WTC11 (cell line): ENCODE data around the gene IL9.

Experiments used
- NR2C2 ChIP-seq: sonication (generic); formaldehyde crosslinking; IDR thresholded peaks from 2 replicates; pipeline ENCODE4 v1.8.0; 2022; ENCODE audit warnings: mild to moderate bottlenecking, missing genetic modification reagents
- PREB ChIP-seq: sonication (generic); formaldehyde crosslinking; IDR thresholded peaks from 2 replicates; pipeline ENCODE4 v1.8.1; 2022; ENCODE audit warnings: mild to moderate bottlenecking, missing genetic modification reagents, moderate library complexity, borderline replicate concordance
- TF ChIP-seq, protein P1 (sequence below): fragments of 200-600 bp; IDR thresholded peaks from 2 replicates; pipeline ENCODE4 v1.8.0; 2022; ENCODE audit warnings: antibody characterized with exemption

GRCh38 chr5:135869935-135870334 is 25.7 kb downstream of the IL9 start:
- TF ChIP-seq, protein P1, sequence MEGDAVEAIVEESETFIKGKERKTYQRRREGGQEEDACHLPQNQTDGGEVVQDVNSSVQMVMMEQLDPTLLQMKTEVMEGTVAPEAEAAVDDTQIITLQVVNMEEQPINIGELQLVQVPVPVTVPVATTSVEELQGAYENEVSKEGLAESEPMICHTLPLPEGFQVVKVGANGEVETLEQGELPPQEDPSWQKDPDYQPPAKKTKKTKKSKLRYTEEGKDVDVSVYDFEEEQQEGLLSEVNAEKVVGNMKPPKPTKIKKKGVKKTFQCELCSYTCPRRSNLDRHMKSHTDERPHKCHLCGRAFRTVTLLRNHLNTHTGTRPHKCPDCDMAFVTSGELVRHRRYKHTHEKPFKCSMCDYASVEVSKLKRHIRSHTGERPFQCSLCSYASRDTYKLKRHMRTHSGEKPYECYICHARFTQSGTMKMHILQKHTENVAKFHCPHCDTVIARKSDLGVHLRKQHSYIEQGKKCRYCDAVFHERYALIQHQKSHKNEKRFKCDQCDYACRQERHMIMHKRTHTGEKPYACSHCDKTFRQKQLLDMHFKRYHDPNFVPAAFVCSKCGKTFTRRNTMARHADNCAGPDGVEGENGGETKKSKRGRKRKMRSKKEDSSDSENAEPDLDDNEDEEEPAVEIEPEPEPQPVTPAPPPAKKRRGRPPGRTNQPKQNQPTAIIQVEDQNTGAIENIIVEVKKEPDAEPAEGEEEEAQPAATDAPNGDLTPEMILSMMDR: no peak
- TF ChIP-seq PREB (no peak), NR2C2 (CRISPR knock-in tag) (no peak)
